Small intestine (tissue), 7 donors: ENCODE measurements around the gene CLEC16A. TPM values are rescaled to one million over a fixed set of nuclear protein-coding genes. Genes with fewer than 3 reads are reported as not detected.
A peak's percentile ranks its signal among the peaks of the same experiment; 100 is the strongest.

Source experiments
- DNase-seq, 2 donors: peaks; one replicate each; pipeline versions ENCODE4 v3.0.0 to v3.0.0-alpha.2; 2013
- FAIRE-seq: peaks from 2 replicates; lab custom pipeline; 2012; peaks lifted over from hg19 to GRCh38; lab: Jason Lieb, UNC
- H3K27ac ChIP-seq, 3 donors: one replicate each; pipeline ENCODE4 v1.5.1; 2013; ENCODE audit warnings: low read length in 2 of 3, mild to moderate bottlenecking in 2 of 3, control low read depth in 1 of 3, inconsistent platforms in 1 of 3, low read depth in 1 of 3, moderate library complexity in 1 of 3
- H3K27me3 ChIP-seq, 3 donors: one replicate each; pipeline ENCODE4 v1.6.1; 2013; ENCODE audit warnings: low read length in 3 of 3, inconsistent platforms in 1 of 3; ENCODE audit not compliant: control insufficient read depth in 3 of 3, insufficient read depth in 3 of 3
- H3K36me3 ChIP-seq, 3 donors: one replicate each; pipeline ENCODE4 v1.6.1; 2013; ENCODE audit warnings: low read length in 3 of 3, inconsistent platforms in 1 of 3, low read depth in 1 of 3, mild to moderate bottlenecking in 1 of 3, moderate library complexity in 1 of 3; ENCODE audit not compliant: control insufficient read depth in 3 of 3, insufficient read depth in 2 of 3
- H3K4me1 ChIP-seq, 3 donors: one replicate each; pipeline ENCODE4 v1.6.1; 2013; ENCODE audit warnings: low read length in 2 of 3, inconsistent platforms in 1 of 3, low read depth in 1 of 3, mild to moderate bottlenecking in 1 of 3, moderate library complexity in 1 of 3; ENCODE audit not compliant: control insufficient read depth in 3 of 3, insufficient read depth in 2 of 3
- H3K4me3 ChIP-seq, 3 donors: one replicate each; pipeline ENCODE4 v1.5.1; 2013; ENCODE audit warnings: low read length in 3 of 3, control low read depth in 1 of 3, inconsistent platforms in 1 of 3, low read depth in 1 of 3, mild to moderate bottlenecking in 1 of 3, moderate library complexity in 1 of 3
- H3K9me3 ChIP-seq, 2 donors: one replicate each; pipeline ENCODE4 v1.6.1; 2013; ENCODE audit warnings: low read depth in 1 of 2, low read length in 1 of 2; ENCODE audit not compliant: control insufficient read depth in 2 of 2, insufficient read depth in 1 of 2
- WGBS, 3 donors: extraction: QIAGEN DNeasy Blood & Tissue Kit; methylation state at CpG; one replicate each; pipeline ENCODE4 v1.1.7; 2013; 5-methylcytosine and 5-hydroxymethylcytosine counted together
- polyA plus RNA-seq, 4 donors: library from polyadenylated mRNA; stranded (reverse) in 3 of 4; unstranded in 1 of 4; fragments of 200-250 nt in 3 of 4; fragments of 120-200 nt in 1 of 4; gene quantifications; one replicate each; pipeline versions ENCODE4 v1.2.1 to v1.2.3, GENCODE V29; 2013
- donor health status: healthy with polysubstance abuse.
- donor health status: control.
- donor health status: control.
- donor health status: Bipolar disorder and iron deficiency.
- donor health status: healthy.

Gene CLEC16A
- polyA plus RNA-seq, 4 donors = 12.2 to 23.5 (median 14.1) TPM

- WGBS, 3 donors = 93 to 97% (median 97%) methylated on average over 9 of the region's 9 CpGs
- no peak for FAIRE-seq
- no peaks in the 10 kb centered on the region for H3K4me1 ChIP-seq
Measured at GRCh38 chr16:11111856-11112634, 167.7 kb downstream of the CLEC16A start.

GRCh38 chr16:11112723-11113348 lies 168.5 kb downstream of the CLEC16A start:
- Histone ChIP-seq H3K4me1 (no peaks in the 10 kb centered on the region), H3K4me3 (no peak overlapping the region), H3K27me3 (no peaks in the 10 kb centered on the region), H3K9me3 (peaks cover 0 to 9% of the 10 kb centered on the region in 2 donors), H3K36me3 (peaks cover 0 to 7% (median 6%) of the 10 kb centered on the region in 3 donors), H3K27ac (no peak overlapping the region)
- no peak for FAIRE-seq
- 73 to 88% (median 79%) methylated on average over 4 of the region's 4 CpGs for WGBS, 3 donors
- DNase-seq = no peak

More at GRCh38 chr16:11111856-11112634, 167.7 kb downstream of the CLEC16A start:
- Histone ChIP-seq H3K9me3 (peaks cover 0 to 9% of the 10 kb centered on the region in 2 donors), H3K4me3 (no peak overlapping the region), H3K27me3 (no peaks in the 10 kb centered on the region), H3K27ac (no peak overlapping the region), H3K36me3 (peaks cover 0 to 7% (median 6%) of the 10 kb centered on the region in 3 donors)
- no peak for DNase-seq

GRCh38 chr16:11114366-11115164 lies 170.2 kb downstream of the CLEC16A start:
- DNase-seq = peak in 1 of 2 donors; percentile 30
- H3K27ac ChIP-seq = peak overlapping the region in 1 of 3 donors; percentile 4
- 75 to 87% (median 79%) methylated on average over 15 of the region's 15 CpGs for WGBS, 3 donors
- no peaks in the 10 kb centered on the region for H3K4me1 ChIP-seq
- H3K27me3 ChIP-seq = no peaks in the 10 kb centered on the region
- no peak overlapping the region for H3K4me3 ChIP-seq
- no peak for FAIRE-seq
- peaks cover 0 to 6% (median 5%) of the 10 kb centered on the region in 3 donors for H3K36me3 ChIP-seq
- H3K9me3 ChIP-seq = peaks cover 0 to 9% of the 10 kb centered on the region in 2 donors

GRCh38 chr16:11117576-11118211 lies 173.3 kb downstream of the CLEC16A start:
- H3K27ac ChIP-seq = no peak overlapping the region
- H3K27me3 ChIP-seq = no peaks in the 10 kb centered on the region
- no peaks in the 10 kb centered on the region for H3K9me3 ChIP-seq
- FAIRE-seq (no peak), DNase-seq (no peak)
- no peaks in the 10 kb centered on the region for H3K4me1 ChIP-seq
- no peak overlapping the region for H3K4me3 ChIP-seq
- peaks cover 2 to 12% (median 8%) of the 10 kb centered on the region in 3 donors for H3K36me3 ChIP-seq
- WGBS, 3 donors = 75 to 86% (median 82%) methylated on average over 5 of the region's 5 CpGs

GRCh38 chr16:11118479-11118878 lies 174.1 kb downstream of the CLEC16A start:
- FAIRE-seq = no peak

GRCh38 chr16:11121083-11121608 lies 176.8 kb downstream of the CLEC16A start:
- peaks cover 9 to 35% (median 18%) of the 10 kb centered on the region in 3 donors for H3K36me3 ChIP-seq
- FAIRE-seq = no peak
- H3K4me1 ChIP-seq = no peaks in the 10 kb centered on the region

More at GRCh38 chr16:11118479-11118878, 174.1 kb downstream of the CLEC16A start:
- Histone ChIP-seq H3K36me3 (peaks cover 2 to 15% (median 11%) of the 10 kb centered on the region in 3 donors), H3K9me3 (no peaks in the 10 kb centered on the region), H3K27ac (no peak overlapping the region), H3K4me1 (no peaks in the 10 kb centered on the region), H3K27me3 (no peaks in the 10 kb centered on the region), H3K4me3 (no peak overlapping the region)
- no peak for DNase-seq
- WGBS, 3 donors = 51 to 72% (median 71%) methylated on average over 2 of the region's 2 CpGs

GRCh38 chr16:11121914-11122692 lies 177.7 kb downstream of the CLEC16A start:
- Histone ChIP-seq H3K36me3 (peaks cover 9 to 39% (median 16%) of the 10 kb centered on the region in 3 donors), H3K27me3 (no peaks in the 10 kb centered on the region), H3K4me3 (no peak overlapping the region), H3K4me1 (no peaks in the 10 kb centered on the region), H3K27ac (no peak overlapping the region), H3K9me3 (no peaks in the 10 kb centered on the region)
- FAIRE-seq (no peak), DNase-seq (no peak)
- 82 to 89% (median 88%) methylated on average over 8 of the region's 8 CpGs for WGBS, 3 donors

More at GRCh38 chr16:11121083-11121608, 176.8 kb downstream of the CLEC16A start:
- H3K27ac ChIP-seq = no peak overlapping the region
- WGBS, 3 donors = 86 to 96% (median 93%) methylated on average over 8 of the region's 8 CpGs
- no peak for DNase-seq
- H3K4me3 ChIP-seq = no peak overlapping the region
- H3K9me3 ChIP-seq = no peaks in the 10 kb centered on the region
- H3K27me3 ChIP-seq = no peaks in the 10 kb centered on the region
